HG02678 (cell line): ENCODE results near the gene ARL15.
"Not testable (repeated sequence)": the region's sequence is repeated elsewhere in the genome, so short reads cannot be mapped to it uniquely, and the experiment has no call there.

ENCODE experiments used
- ATAC-seq: cut with Tn5 transposase; IDR thresholded peaks from one replicate; pipeline ENCODE4 v1.9.1; 2021; ENCODE audit warnings: mild to moderate bottlenecking, moderate library complexity; ENCODE audit not compliant: unreplicated experiment

Gene ARL15

DNA sequence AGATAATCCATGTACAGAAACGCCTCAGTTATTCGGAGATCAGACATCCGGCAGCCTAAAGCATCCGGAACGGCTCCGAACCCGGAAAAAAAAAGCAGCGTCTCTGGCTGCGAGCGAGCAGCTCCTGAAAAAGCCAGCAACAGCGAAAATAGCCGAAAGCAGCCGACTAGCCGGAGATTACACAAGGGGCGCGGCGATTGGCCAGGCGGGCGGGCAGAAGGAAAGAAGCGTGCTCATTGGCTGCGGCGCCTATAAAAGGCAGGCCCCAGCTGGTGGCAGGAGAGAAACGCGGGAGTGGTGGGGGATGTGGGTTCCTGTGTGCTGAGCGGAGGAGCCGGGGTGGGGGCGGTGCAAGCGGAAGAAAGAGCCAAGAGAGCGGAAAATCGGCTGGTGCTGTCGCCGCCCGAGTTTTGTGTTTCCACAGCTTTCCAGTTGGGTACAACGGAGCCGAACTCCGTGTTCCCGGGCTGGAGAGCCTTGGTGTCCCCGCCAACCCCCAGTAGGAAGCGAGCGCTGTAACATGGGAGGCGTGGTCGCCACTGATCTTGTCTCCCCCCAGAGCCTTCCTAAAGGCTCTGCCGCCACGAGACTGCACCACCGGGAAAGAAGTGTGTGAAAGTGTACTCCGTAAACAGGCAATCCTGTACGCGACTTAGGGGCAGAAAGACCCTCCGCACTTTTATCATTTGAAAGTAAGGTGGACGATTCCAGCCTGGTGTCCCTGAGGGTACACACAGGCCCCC lies at the start of gene ARL15:
ARL15 (minus strand) TSS at position 141 of the 743 bp plus-strand sequence.
- peak; percentile 98 for ATAC-seq

GRCh38 chr5:54360089-54360488 lies 49.7 kb upstream of the ARL15 start:
- ATAC-seq = no peak

DNA sequence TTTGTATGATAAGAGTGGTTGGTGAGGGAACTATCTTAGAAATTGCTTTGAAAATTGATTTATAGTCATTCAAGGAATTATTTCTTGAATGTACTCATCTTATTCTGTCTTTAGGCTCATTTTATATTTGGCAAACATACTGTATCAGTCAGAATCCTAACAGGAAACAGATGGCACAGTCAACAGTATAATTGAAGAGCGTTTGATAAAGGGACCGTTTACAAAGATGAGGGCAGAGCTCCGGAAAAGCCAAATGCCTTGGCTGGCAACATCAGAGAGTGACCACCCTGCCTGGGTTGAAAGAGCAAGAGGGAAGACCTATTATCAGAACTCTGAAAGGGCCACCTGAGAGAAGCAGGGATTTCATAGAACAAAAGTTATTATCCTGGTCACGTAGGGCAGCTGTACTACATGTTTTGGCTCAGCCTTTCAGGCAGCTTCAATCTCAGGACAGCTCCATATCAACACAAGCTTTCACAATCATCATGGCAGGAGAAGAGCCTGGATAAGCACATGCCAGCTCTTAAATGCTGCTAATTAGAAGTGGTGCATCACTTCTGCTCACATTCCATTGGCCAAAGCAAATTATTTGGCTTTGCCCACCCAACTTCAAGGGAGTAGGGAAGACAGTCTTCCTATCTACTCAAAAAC lies 47.2 kb upstream of the ARL15 start:
- no peak for ATAC-seq

DNA sequence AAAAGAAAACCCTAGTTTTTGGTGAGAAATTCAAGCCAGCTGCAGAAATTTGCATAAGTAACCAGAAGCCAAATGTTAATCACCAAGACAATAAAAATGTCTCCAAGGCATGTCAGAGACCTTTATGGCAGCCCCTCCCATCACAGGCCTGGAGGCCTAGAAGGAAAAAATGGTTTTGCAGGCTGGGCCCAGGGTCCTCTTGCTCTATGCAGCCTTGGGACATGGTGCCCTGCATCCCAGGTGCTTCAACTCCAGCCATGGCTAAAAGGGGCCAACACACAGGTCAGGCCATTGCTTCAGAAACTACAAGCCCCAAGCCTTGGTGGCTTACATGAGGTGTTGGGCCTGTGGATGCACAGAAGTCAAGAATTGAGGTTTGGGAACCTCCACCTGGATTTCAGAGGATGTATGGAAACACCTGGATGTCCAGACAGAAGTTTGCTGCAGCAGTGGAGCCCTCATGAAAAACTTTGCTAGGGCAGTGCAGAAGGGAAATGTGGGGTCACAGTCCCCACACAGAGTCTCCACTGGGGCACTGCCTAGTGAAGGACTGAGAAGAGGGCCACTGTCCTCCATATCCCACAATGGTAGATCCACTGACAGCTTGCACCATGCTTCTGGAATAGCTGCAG lies 43.7 kb upstream of the ARL15 start:
- ATAC-seq = not testable (repeated sequence)

DNA sequence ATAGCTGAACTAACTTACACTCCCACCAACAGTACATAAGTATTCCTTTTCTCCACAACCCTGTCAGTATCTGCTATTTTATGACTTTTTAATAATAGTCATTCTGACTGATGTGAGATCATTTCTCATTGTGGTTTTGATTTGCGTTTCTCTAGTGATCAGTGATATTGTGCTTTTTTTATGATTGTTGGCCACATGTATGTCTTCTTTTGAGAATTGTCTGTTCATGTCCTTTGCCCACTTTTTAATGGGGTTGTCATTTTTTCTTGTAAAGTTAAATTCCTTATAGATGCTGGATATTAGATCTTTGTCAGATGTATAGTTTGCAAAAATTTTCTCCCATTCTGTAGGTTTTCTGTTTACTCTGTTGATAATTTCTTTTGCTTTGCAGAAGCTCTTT lies 42.2 kb upstream of the ARL15 start:
- not testable (repeated sequence) for ATAC-seq

GRCh38 chr5:54347221-54347865 lies 37.0 kb upstream of the ARL15 start:
- ATAC-seq = no peak

DNA sequence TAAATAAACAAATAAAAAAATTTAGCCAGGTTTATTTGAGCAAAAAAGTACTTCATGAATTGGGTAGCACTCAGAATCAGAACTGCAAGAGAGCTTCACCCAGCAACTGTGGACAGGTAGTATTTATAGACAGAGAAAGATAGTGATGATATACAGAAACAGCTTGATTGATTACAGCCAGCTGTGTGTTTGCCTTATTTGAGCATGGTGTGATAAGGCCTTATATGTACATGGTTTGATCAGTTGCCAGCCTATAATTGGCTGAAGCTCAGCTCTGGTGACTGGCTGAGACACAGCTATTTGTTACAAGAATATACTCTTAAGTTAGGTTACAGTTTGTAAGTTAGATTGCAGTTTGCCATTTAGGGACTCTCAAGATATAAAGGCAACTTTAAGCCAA lies 34.3 kb upstream of the ARL15 start:
- ATAC-seq = no peak

GRCh38 chr5:54341971-54342370 lies 31.6 kb upstream of the ARL15 start:
- no peak for ATAC-seq

DNA sequence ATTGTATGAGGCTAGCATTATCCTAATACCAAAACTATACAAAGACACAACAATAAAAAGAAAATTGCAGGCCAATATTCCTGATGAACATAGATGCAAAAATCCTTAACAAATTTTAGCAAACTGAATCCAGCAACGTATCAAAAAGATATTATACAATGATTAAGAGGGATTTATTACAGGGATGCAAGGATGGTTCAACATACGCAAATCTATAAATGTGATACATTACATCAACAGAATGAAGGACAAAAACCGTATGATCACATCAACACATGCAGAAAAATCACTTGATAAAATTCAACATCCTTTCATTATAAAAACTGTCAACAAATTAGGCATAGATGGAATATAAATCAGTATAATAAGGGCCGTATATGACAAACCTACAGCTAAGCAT lies 27.1 kb upstream of the ARL15 start:
- no peak for ATAC-seq

- ATAC-seq = no peak
Observed at GRCh38 chr5:54332720-54333119, 22.3 kb upstream of the ARL15 start.

GRCh38 chr5:54329731-54330709 lies 19.6 kb upstream of the ARL15 start:
- ATAC-seq = no peak

GRCh38 chr5:54326662-54327270 lies 16.4 kb upstream of the ARL15 start:
- ATAC-seq = no peak

DNA sequence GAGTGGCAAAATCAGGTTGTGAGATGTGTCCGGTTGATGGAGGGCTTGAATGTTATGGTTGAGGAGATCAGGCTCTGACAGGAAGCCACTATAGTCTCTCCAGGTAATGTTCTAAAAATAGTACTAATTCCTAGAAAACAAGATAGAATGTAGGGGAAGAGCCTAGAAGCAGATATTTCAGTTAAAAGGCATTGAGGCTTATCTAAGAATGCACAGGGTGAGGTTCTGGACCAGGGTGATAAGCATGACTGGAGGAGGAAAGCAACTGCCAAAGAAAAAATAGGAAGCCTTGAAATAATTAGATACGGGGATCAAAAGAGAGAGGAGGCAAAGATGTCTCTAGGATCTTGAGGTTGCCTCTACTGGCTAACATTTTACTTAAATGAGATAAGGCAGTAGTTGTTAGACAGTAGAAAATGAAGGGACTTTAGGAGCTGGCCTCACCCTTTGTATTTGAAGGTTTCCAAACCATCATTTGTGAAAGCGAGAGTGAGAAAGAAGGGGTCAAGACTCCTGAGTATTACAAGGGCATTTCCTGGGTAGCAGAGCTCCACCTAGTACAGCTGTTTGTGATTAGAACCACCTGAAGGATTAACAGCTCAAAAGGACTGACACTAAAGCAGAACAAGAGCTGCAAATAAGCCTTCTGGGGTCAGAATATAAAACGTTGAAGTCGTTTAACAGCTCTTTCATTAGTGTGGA lies 15.4 kb upstream of the ARL15 start:
- ATAC-seq = no peak

GRCh38 chr5:54325272-54325609 lies 14.9 kb upstream of the ARL15 start:
- no peak for ATAC-seq

- ATAC-seq = no peak
Observed at GRCh38 chr5:54324651-54325271, 14.4 kb upstream of the ARL15 start.

DNA sequence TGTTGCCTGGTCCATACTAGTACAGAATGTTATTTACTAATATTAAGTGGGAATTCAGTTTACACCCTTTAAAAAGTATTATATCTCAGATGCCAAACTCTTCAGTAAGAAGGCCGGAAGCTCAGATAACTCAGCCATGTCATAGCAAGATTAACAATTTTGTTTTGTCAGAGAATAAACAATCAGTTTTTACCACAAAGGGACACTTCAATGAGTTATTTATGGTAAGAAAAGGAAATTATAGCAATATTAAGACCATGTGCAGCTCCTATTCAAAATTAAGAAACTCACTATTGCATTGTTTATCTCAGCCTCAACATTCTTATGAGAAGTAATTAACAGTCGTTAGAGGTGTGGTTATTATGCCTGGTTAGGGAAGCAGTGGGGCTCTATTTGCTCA lies 13.1 kb upstream of the ARL15 start:
- no peak for ATAC-seq

GRCh38 chr5:54320256-54320655 lies 9.9 kb upstream of the ARL15 start:
- no peak for ATAC-seq

DNA sequence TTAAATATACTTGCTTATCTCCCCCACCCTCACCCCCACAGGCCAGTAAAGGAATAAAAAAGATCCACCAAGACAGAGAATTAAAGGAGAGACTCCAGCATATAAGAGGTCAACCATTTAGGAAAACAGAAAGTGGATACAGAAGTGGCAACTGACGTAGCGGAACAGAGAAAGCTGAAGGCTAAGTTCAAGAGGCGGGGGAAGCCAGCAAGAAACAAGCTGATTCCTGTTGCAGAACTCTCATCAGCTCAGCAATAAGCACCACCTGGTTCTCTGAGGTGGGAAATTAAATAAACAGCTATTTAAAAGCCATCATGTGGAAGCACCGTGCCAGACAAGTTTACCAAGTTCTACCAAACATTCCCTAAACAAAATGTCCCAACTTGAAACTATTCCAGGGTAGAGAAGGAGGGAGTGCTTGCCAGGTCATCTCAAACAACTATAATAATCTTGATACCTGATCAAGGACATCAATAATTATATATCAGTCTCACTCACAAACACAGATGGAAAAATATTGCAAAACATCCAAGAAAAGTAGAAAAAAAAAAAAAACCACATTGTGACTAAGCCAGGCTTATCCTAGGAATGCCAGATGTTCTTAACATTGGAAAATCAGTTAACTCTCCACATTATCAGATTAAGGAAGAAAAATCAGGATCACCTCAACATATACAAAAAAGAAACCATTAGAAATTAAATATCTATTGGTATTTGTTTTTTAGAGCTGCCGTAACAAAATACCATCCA lies 7.3 kb upstream of the ARL15 start:
- ATAC-seq = no peak
